Osteoblast (primary cell): Measurements from ENCODE around the gene ADCY3. TPM values are rescaled to one million over a fixed set of nuclear protein-coding genes. Genes with fewer than 3 reads are reported as not detected.

Experiments used
- DNase-seq: peaks from one replicate; pipeline ENCODE4 v3.0.0; 2011; ENCODE audit warnings: low spot score, mixed read lengths; ENCODE audit not compliant: insufficient read length; ENCODE audit errors: missing footprints
- H2AFZ ChIP-seq: 2 replicates; pipeline ENCODE4 v1.6.0; 2011; ENCODE audit warnings: mild to moderate bottlenecking, low read length
- H3K27ac ChIP-seq: 2 replicates; pipeline ENCODE4 v1.5.1; 2011; ENCODE audit warnings: mild to moderate bottlenecking, low read depth, low read length, moderate library complexity
- H3K27me3 ChIP-seq: 2 replicates; pipeline ENCODE4 v1.6.0; 2012; ENCODE audit warnings: mild to moderate bottlenecking, control low read depth, inconsistent platforms, low read length, moderate library complexity; ENCODE audit not compliant: insufficient read depth
- H3K36me3 ChIP-seq: 2 replicates; pipeline ENCODE4 v1.5.1; 2011; ENCODE audit warnings: mild to moderate bottlenecking, low read length, control low read depth, moderate library complexity; ENCODE audit not compliant: insufficient read depth
- H3K4me1 ChIP-seq: 2 replicates; pipeline ENCODE4 v1.5.1; 2011; ENCODE audit warnings: mild to moderate bottlenecking, low read length, control low read depth, moderate library complexity; ENCODE audit not compliant: insufficient read depth
- H3K4me2 ChIP-seq: 2 replicates; pipeline ENCODE4 v1.6.0; 2011; ENCODE audit warnings: mild to moderate bottlenecking, low read length; ENCODE audit not compliant: insufficient read depth
- H3K4me3 ChIP-seq: fragments of 200-600 bp; sonication (generic); 3 replicates; pipeline ENCODE4 v1.5.1; 2012; ENCODE audit warnings: mild to moderate bottlenecking, low read length, inconsistent platforms; ENCODE audit not compliant: insufficient read depth
- H3K79me2 ChIP-seq: 2 replicates; pipeline ENCODE4 v1.6.0; 2012; ENCODE audit warnings: mild to moderate bottlenecking, low read length, control low read depth, inconsistent platforms; ENCODE audit not compliant: insufficient read depth
- H3K9me3 ChIP-seq: 2 replicates; pipeline ENCODE4 v1.5.1; 2011; ENCODE audit warnings: low read depth, low read length, control low read depth
- H4K20me1 ChIP-seq: 2 replicates; pipeline ENCODE4 v1.6.0; 2012; ENCODE audit warnings: mild to moderate bottlenecking, low read length, control low read depth; ENCODE audit not compliant: insufficient read depth
- total RNA-seq: library from RNA; depleted of rRNA; stranded (reverse); fragments of >200 nt; gene quantifications from 2 replicates; pipeline ENCODE4 v1.2.3, GENCODE V29; 2012
- TF ChIP-seq, protein P1 (sequence below): IDR thresholded peaks from 2 replicates; pipeline ENCODE4 v1.5.1; 2011; ENCODE audit warnings: mild to moderate bottlenecking, low read depth, low read length, moderate library complexity; ENCODE audit errors: extremely low read depth

ADCY3 gene
- total RNA-seq, 1 donor, result 47.4 TPM

DNA sequence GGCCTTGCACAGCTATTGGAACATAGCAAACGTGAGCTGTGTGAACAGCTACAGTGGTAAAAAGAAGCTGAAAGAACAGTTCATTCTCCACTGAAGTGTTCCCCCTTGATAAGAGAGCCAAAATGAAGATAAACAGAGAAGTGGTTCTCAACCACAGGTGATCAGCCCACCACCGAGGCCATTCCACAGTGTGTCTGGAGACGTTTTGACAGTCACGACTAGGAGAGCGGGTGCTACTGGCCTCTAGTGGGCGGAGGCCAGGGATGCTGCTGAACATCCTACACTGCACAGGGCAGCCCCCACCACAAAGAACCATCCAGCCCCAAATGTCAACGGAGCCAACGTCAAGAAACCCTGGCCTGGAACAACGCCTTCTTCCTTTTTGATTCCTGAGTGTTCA, 38.4 kb downstream of the ADCY3 start:
- Histone ChIP-seq H3K27ac (no peak overlapping the region), H4K20me1 (peaks cover 32% of the 10 kb centered on the region), H3K9me3 (no peaks in the 10 kb centered on the region), H3K4me1 (peaks cover 3% of the 10 kb centered on the region), H3K27me3 (peaks cover 3% of the 10 kb centered on the region), H3K79me2 (no peaks in the 10 kb centered on the region), H3K36me3 (no peaks in the 10 kb centered on the region), H3K4me2 (no peak overlapping the region), H2AFZ (no peak overlapping the region), H3K4me3 (no peak overlapping the region)
- no peak for DNase-seq
- TF ChIP-seq, protein P1, sequence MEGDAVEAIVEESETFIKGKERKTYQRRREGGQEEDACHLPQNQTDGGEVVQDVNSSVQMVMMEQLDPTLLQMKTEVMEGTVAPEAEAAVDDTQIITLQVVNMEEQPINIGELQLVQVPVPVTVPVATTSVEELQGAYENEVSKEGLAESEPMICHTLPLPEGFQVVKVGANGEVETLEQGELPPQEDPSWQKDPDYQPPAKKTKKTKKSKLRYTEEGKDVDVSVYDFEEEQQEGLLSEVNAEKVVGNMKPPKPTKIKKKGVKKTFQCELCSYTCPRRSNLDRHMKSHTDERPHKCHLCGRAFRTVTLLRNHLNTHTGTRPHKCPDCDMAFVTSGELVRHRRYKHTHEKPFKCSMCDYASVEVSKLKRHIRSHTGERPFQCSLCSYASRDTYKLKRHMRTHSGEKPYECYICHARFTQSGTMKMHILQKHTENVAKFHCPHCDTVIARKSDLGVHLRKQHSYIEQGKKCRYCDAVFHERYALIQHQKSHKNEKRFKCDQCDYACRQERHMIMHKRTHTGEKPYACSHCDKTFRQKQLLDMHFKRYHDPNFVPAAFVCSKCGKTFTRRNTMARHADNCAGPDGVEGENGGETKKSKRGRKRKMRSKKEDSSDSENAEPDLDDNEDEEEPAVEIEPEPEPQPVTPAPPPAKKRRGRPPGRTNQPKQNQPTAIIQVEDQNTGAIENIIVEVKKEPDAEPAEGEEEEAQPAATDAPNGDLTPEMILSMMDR, result peak; percentile 12

DNA sequence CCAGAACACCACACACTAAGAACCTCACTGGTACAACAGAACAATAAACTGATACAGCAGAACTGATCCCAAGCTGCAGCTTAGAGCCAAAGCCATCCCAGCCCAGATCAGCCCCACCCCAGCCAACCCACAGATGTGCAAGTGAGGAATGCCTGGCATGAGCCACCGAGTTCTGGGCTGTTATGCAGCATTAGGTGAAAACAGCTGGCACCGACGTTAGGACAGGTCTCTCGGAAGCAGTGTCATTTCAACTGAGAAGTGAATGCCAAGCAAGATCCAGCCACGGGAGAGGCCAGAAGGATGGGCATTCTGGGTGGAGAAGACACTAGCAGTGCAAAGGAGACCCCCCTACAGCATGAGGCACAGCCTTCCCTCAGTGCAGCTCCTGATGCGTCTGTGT, 38.9 kb downstream of the ADCY3 start:
- TF ChIP-seq, protein P1, result no peak
- Histone ChIP-seq H3K27ac (no peak overlapping the region), H3K27me3 (peaks cover 3% of the 10 kb centered on the region), H3K36me3 (no peaks in the 10 kb centered on the region), H3K4me1 (peaks cover 3% of the 10 kb centered on the region), H2AFZ (no peak overlapping the region), H3K9me3 (no peaks in the 10 kb centered on the region), H3K4me3 (no peak overlapping the region), H3K4me2 (no peak overlapping the region), H4K20me1 (peaks cover 33% of the 10 kb centered on the region), H3K79me2 (no peaks in the 10 kb centered on the region)
- peak; percentile 77 for DNase-seq

GRCh38 chr2:24878341-24878740, 41.7 kb downstream of the ADCY3 start:
- no peak for DNase-seq
- Histone ChIP-seq H3K36me3 (no peaks in the 10 kb centered on the region), H3K9me3 (no peaks in the 10 kb centered on the region), H3K4me2 (no peak overlapping the region), H4K20me1 (peaks cover 57% of the 10 kb centered on the region), H3K27me3 (peaks cover 3% of the 10 kb centered on the region), H3K4me3 (no peak overlapping the region), H3K4me1 (peaks cover 10% of the 10 kb centered on the region), H3K79me2 (no peaks in the 10 kb centered on the region), H3K27ac (no peak overlapping the region), H2AFZ (no peak overlapping the region)
- TF ChIP-seq, protein P1, result no peak

DNA sequence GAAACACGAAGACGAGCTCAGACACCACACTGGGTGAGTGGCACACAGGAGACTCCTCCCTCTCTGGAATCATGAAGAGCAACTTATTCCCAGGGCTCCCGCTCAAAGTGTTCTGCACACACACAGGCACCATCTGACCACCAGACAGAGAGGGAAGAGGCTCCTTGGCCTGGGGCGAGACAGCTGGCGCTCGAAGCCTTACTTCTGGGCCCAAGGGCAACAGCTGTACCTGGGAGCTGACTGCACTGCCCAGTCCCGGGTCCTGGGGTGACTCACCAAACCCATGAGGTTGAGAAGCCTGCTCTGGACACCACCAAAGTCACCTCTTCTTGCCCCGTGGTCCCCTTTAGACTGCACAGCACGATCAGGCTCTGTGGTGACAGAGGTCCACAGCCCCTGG, 42.4 kb downstream of the ADCY3 start:
- TF ChIP-seq, protein P1, result no peak

More for the DNA sequence above, 42.4 kb downstream of the ADCY3 start:
- H3K79me2 ChIP-seq, result no peaks in the 10 kb centered on the region
- H3K4me3 ChIP-seq, result no peak overlapping the region
- no peak overlapping the region for H3K4me2 ChIP-seq
- DNase-seq, result no peak
- H3K4me1 ChIP-seq, result peaks cover 10% of the 10 kb centered on the region
- H3K36me3 ChIP-seq, result no peaks in the 10 kb centered on the region
- H2AFZ ChIP-seq, result no peak overlapping the region
- peaks cover 3% of the 10 kb centered on the region for H3K27me3 ChIP-seq
- H4K20me1 ChIP-seq, result peaks cover 63% of the 10 kb centered on the region
- no peak overlapping the region for H3K27ac ChIP-seq
- no peaks in the 10 kb centered on the region for H3K9me3 ChIP-seq
